Measurements from ENCODE around the gene RPS6KB1.
"Not testable (repeated sequence)": the region's sequence is repeated elsewhere in the genome, so short reads cannot be mapped to it uniquely, and the experiment has no call there.

DNA sequence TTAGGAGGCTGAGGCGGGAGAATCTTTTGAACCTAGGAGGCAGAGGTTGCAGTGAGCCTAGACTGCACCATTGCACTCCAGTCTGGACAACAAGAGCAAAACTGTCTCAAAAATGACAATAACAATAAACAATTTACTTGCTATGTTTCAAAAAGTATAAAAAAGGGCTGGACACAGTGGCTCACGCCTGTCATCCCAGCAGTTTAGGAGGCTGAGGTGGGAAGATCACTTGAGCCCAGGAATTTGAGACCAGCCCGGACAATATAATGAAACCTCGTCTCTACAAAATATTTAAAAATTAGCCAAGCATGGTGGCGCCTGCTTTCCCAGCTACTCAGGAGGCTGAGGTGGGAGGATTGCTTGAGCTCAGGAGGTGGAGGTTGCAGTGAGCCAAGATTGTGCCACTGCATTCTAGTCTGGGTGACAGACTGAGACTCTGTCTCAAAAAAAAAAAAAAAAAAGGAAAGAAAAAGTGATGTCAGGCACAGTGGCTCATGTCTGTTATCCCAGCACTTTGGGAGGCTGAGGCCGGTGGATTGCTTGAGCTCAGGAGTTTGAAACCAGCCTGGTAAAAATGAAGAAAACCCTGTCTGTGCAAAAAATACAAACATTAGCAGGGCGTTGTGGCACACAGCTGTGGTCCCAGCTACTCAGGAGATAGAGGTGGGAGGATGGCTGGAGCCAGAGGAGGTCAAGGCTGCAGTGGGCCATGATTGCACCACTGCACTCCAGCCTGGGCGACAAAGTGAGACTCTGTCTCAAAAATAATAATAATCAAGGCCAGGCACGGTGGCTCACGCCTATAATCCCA, 38.8 kb upstream of the RPS6KB1 start:
- TF ChIP-seq, protein P1, sequence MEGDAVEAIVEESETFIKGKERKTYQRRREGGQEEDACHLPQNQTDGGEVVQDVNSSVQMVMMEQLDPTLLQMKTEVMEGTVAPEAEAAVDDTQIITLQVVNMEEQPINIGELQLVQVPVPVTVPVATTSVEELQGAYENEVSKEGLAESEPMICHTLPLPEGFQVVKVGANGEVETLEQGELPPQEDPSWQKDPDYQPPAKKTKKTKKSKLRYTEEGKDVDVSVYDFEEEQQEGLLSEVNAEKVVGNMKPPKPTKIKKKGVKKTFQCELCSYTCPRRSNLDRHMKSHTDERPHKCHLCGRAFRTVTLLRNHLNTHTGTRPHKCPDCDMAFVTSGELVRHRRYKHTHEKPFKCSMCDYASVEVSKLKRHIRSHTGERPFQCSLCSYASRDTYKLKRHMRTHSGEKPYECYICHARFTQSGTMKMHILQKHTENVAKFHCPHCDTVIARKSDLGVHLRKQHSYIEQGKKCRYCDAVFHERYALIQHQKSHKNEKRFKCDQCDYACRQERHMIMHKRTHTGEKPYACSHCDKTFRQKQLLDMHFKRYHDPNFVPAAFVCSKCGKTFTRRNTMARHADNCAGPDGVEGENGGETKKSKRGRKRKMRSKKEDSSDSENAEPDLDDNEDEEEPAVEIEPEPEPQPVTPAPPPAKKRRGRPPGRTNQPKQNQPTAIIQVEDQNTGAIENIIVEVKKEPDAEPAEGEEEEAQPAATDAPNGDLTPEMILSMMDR (IDR thresholded peaks at IDR 0.05; ENCODE audit: poor library complexity) = not testable (repeated sequence)
- TF ChIP-seq EZH2 (IDR thresholded peaks at IDR 0.05; ENCODE audit: borderline replicate concordance) = not testable (repeated sequence)
